ENCODE results near the gene ARFGEF3. TPM values are rescaled to one million over a fixed set of nuclear protein-coding genes. Genes with fewer than 3 reads are reported as not detected.

The ARFGEF3 gene
- total RNA-seq, 1 donor from 2014 or later = 0.08 TPM

- H3K36me3 Mint-ChIP-seq (ENCODE audit: unreplicated experiment) = no peaks in the 10 kb centered on the region
- H3K4me1 Mint-ChIP-seq (ENCODE audit: unreplicated experiment) = no peaks in the 10 kb centered on the region
- H3K9me3 Mint-ChIP-seq (ENCODE audit: unreplicated experiment) = no peaks in the 10 kb centered on the region
- DNase-seq (ENCODE audit: extremely low spot score, unreplicated experiment) = no peak
- peaks cover 14% of the 10 kb centered on the region for H3K27me3 Mint-ChIP-seq (ENCODE audit: unreplicated experiment)
- no peak overlapping the region for H3K4me3 Mint-ChIP-seq (ENCODE audit: unreplicated experiment)
- TF ChIP-seq, protein P1, sequence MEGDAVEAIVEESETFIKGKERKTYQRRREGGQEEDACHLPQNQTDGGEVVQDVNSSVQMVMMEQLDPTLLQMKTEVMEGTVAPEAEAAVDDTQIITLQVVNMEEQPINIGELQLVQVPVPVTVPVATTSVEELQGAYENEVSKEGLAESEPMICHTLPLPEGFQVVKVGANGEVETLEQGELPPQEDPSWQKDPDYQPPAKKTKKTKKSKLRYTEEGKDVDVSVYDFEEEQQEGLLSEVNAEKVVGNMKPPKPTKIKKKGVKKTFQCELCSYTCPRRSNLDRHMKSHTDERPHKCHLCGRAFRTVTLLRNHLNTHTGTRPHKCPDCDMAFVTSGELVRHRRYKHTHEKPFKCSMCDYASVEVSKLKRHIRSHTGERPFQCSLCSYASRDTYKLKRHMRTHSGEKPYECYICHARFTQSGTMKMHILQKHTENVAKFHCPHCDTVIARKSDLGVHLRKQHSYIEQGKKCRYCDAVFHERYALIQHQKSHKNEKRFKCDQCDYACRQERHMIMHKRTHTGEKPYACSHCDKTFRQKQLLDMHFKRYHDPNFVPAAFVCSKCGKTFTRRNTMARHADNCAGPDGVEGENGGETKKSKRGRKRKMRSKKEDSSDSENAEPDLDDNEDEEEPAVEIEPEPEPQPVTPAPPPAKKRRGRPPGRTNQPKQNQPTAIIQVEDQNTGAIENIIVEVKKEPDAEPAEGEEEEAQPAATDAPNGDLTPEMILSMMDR (IDR thresholded peaks at IDR 0.05) = no peak
- no peak overlapping the region for H3K27ac Mint-ChIP-seq (ENCODE audit: unreplicated experiment)
These were observed 64.2 kb downstream of the ARFGEF3 start for GRCh38 chr6:138225953-138226352.

DNA sequence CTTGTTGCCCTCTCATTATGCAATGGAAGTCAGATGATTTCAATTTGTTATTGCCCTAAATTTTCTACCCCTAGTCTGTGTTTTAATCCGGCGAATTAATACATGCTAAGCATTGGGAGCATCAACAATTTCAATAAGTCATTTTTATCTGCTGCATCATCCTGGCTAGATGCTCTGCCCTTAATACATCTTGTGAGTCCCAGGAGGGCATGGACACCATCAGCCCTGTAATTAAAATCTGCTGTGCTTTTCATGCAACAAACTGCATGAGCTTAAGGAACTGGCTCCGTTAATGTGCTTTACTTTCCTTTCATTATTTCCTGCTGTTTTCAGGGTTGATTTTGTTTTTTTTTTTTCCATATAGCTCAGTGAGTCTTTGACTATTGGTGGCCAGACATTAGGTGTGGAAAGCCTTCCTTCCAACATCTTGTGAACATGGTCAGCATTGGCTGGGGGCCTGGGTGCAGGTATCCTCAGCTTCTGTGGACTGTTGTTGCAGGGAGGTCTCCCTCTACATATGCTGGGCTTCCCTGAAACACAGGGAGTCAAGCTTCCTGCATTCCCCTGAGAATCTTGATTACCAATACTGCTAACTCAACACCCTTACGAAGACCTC is 65.1 kb downstream of the ARFGEF3 start:
- Mint-ChIP-seq H3K27me3 (ENCODE audit: unreplicated experiment) (peaks cover 10% of the 10 kb centered on the region), H3K27ac (ENCODE audit: unreplicated experiment) (no peak overlapping the region), H3K36me3 (ENCODE audit: unreplicated experiment) (no peaks in the 10 kb centered on the region), H3K9me3 (ENCODE audit: unreplicated experiment) (no peaks in the 10 kb centered on the region), H3K4me3 (ENCODE audit: unreplicated experiment) (no peak overlapping the region), H3K4me1 (ENCODE audit: unreplicated experiment) (no peaks in the 10 kb centered on the region)
- DNase-seq (ENCODE audit: extremely low spot score, unreplicated experiment) = no peak
- TF ChIP-seq, protein P1 (IDR thresholded peaks at IDR 0.05) = no peak

- Mint-ChIP-seq H3K36me3 (ENCODE audit: unreplicated experiment) (no peaks in the 10 kb centered on the region), H3K4me3 (ENCODE audit: unreplicated experiment) (no peak overlapping the region), H3K9me3 (ENCODE audit: unreplicated experiment) (no peaks in the 10 kb centered on the region), H3K4me1 (ENCODE audit: unreplicated experiment) (no peaks in the 10 kb centered on the region), H3K27me3 (ENCODE audit: unreplicated experiment) (peaks cover 7% of the 10 kb centered on the region), H3K27ac (ENCODE audit: unreplicated experiment) (no peak overlapping the region)
- DNase-seq (ENCODE audit: extremely low spot score, unreplicated experiment) = no peak
- TF ChIP-seq, protein P1 (IDR thresholded peaks at IDR 0.05) = no peak
These were observed 65.6 kb downstream of the ARFGEF3 start for GRCh38 chr6:138227316-138227781.

DNA sequence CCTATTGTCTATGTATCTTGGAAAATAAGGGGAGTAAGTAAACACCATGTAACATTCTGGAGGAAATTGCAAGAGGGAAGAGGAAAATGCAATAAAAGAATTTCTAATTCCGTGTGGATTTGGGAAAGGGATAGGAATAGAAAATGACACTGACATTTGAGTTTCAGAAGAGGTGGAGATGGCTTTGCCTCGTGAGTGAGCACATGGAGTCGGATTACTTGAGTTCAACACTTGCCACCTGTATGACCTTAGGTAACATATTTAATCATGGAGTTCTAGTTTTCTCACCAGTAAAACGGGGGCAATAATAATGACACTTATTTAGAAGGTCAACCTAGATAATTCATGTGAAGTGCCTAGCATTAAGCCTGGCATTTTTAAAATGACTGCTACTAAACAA is 67.3 kb downstream of the ARFGEF3 start:
- H3K9me3 Mint-ChIP-seq (ENCODE audit: unreplicated experiment) = no peaks in the 10 kb centered on the region
- TF ChIP-seq, protein P1 (IDR thresholded peaks at IDR 0.05) = no peak
- DNase-seq (ENCODE audit: extremely low spot score, unreplicated experiment) = no peak
- H3K4me3 Mint-ChIP-seq (ENCODE audit: unreplicated experiment) = no peak overlapping the region
- peaks cover 7% of the 10 kb centered on the region for H3K27me3 Mint-ChIP-seq (ENCODE audit: unreplicated experiment)
- no peaks in the 10 kb centered on the region for H3K36me3 Mint-ChIP-seq (ENCODE audit: unreplicated experiment)
- no peak overlapping the region for H3K27ac Mint-ChIP-seq (ENCODE audit: unreplicated experiment)
- H3K4me1 Mint-ChIP-seq (ENCODE audit: unreplicated experiment) = no peaks in the 10 kb centered on the region

DNA sequence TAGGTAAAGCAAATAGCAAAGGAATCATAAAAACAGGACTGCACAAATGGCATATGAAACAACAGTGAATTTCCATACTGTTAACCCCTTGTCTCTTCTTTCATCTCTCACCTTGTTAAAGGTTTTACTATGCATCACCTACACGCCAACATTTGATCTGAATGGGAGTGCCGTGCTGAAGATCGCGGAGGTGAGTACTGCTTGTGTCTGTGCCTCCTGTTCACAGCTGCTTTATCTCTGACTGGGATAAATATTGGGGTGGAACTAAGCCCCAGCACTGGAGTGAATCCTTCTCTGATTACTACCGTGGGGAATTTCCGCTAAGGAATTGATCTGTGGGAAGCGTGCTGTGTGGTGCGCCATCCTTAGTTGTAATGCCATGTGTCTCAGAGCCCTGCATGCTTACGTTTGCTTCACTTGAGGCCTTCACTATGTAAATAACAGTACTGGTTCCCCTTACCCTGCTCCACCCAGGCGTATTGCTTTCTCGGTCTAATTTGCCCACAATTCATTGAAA is 68.0 kb downstream of the ARFGEF3 start:
- Mint-ChIP-seq H3K4me3 (ENCODE audit: unreplicated experiment) (no peak overlapping the region), H3K9me3 (ENCODE audit: unreplicated experiment) (no peaks in the 10 kb centered on the region), H3K4me1 (ENCODE audit: unreplicated experiment) (no peaks in the 10 kb centered on the region), H3K27ac (ENCODE audit: unreplicated experiment) (no peak overlapping the region), H3K36me3 (ENCODE audit: unreplicated experiment) (no peaks in the 10 kb centered on the region), H3K27me3 (ENCODE audit: unreplicated experiment) (peaks cover 7% of the 10 kb centered on the region)
- TF ChIP-seq, protein P1 (IDR thresholded peaks at IDR 0.05) = no peak
- no peak for DNase-seq (ENCODE audit: extremely low spot score, unreplicated experiment)

Measured in osteocyte (in vitro differentiated cells).